Measurements from ENCODE around the gene DOK4. TPM values are rescaled to one million over a fixed set of nuclear protein-coding genes. Genes with fewer than 3 reads are reported as not detected.

The DOK4 gene
- polyA plus RNA-seq, 1 experiment = 40.0 TPM

- Histone ChIP-seq H3K27me3 (ENCODE audit: control insufficient read depth, insufficient read depth, low read length) (peaks cover 17% of the 10 kb centered on the region), H3K36me3 (ENCODE audit: control insufficient read depth, insufficient read depth, low read length) (no peaks in the 10 kb centered on the region), H3K4me3 (ENCODE audit: low read depth, low read length) (no peak overlapping the region)
- POLR2A ChIA-PET = no interaction called here
- no peak for DNase-seq (ENCODE audit: low read depth)
- CTCF ChIA-PET = interaction anchor here (1.0 to 2.1 kb wide), 2 partner anchors 13 to 45 kb away, joined by 5 to 9 read pairs; partner anchors contain the start of gene POLR2C
- no peak for TF ChIP-seq CTCF (IDR thresholded peaks at IDR 0.05; ENCODE audit: insufficient read depth, low read depth, low read length)
Observed at GRCh38 chr16:57507136-57508034, 21.1 kb upstream of the DOK4 start.

GRCh38 chr16:57505169-57505568, 18.9 kb upstream of the DOK4 start:
- no peak overlapping the region for H3K4me3 ChIP-seq (ENCODE audit: low read depth, low read length)
- no peaks in the 10 kb centered on the region for H3K36me3 ChIP-seq (ENCODE audit: control insufficient read depth, insufficient read depth, low read length)
- DNase-seq (ENCODE audit: low read depth) = no peak
- TF ChIP-seq CTCF (IDR thresholded peaks at IDR 0.05; ENCODE audit: insufficient read depth, low read depth, low read length) = no peak
- POLR2A ChIA-PET = no interaction called here
- CTCF ChIA-PET = interaction anchor here (1.1 to 1.4 kb wide), 2 partner anchors 71 to 204 kb away, joined by 3 to 5 read pairs; no protein-coding TSS in a partner anchor
- peaks cover 20% of the 10 kb centered on the region for H3K27me3 ChIP-seq (ENCODE audit: control insufficient read depth, insufficient read depth, low read length)

GRCh38 chr16:57504491-57504890, 18.2 kb upstream of the DOK4 start:
- Histone ChIP-seq H3K36me3 (ENCODE audit: control insufficient read depth, insufficient read depth, low read length) (no peaks in the 10 kb centered on the region), H3K27me3 (ENCODE audit: control insufficient read depth, insufficient read depth, low read length) (peaks cover 20% of the 10 kb centered on the region), H3K4me3 (ENCODE audit: low read depth, low read length) (no peak overlapping the region)
- TF ChIP-seq CTCF (IDR thresholded peaks at IDR 0.05; ENCODE audit: insufficient read depth, low read depth, low read length) = no peak
- CTCF ChIA-PET = interaction anchor here (1.4 kb wide), 1 partner anchor 72 kb away, joined by 3 read pairs; no protein-coding TSS in a partner anchor
- POLR2A ChIA-PET = no interaction called here
- no peak for DNase-seq (ENCODE audit: low read depth)

GRCh38 chr16:57504001-57504400, 17.7 kb upstream of the DOK4 start:
- no peak for TF ChIP-seq CTCF (IDR thresholded peaks at IDR 0.05; ENCODE audit: insufficient read depth, low read depth, low read length)
- DNase-seq (ENCODE audit: low read depth) = no peak
- H3K27me3 ChIP-seq (ENCODE audit: control insufficient read depth, insufficient read depth, low read length) = peaks cover 23% of the 10 kb centered on the region
- ChIA-PET CTCF (interaction anchor here (2.0 kb wide), 1 partner anchor 16 kb away, joined by 6 read pairs; no protein-coding TSS in a partner anchor), POLR2A (no interaction called here)
- H3K4me3 ChIP-seq (ENCODE audit: low read depth, low read length) = no peak overlapping the region
- no peaks in the 10 kb centered on the region for H3K36me3 ChIP-seq (ENCODE audit: control insufficient read depth, insufficient read depth, low read length)

- no peak for TF ChIP-seq CTCF (IDR thresholded peaks at IDR 0.05; ENCODE audit: insufficient read depth, low read depth, low read length)
- CTCF ChIA-PET = interaction anchor here (0.5 to 2.0 kb wide), 2 partner anchors 17 to 388 kb away, joined by 3 to 6 read pairs; no protein-coding TSS in a partner anchor
- no peaks in the 10 kb centered on the region for H3K36me3 ChIP-seq (ENCODE audit: control insufficient read depth, insufficient read depth, low read length)
- peaks cover 23% of the 10 kb centered on the region for H3K27me3 ChIP-seq (ENCODE audit: control insufficient read depth, insufficient read depth, low read length)
- POLR2A ChIA-PET = no interaction called here
- no peak overlapping the region for H3K4me3 ChIP-seq (ENCODE audit: low read depth, low read length)
- no peak for DNase-seq (ENCODE audit: low read depth)
Observed at GRCh38 chr16:57503366-57503765, 17.1 kb upstream of the DOK4 start.
